H9 (cell line): ENCODE measurements around the gene HOXA1. TPM values are rescaled to one million over a fixed set of nuclear protein-coding genes. Genes with fewer than 3 reads are reported as not detected.

ENCODE experiments used
- DNase-seq: peaks from one replicate; pipeline ENCODE4 v3.0.0-alpha.2; 2017
- H2AFZ ChIP-seq: one replicate; pipeline ENCODE4 v1.6.1; 2013; ENCODE audit warnings: mild to moderate bottlenecking, low read length, control low read depth, moderate library complexity
- H2AK5ac ChIP-seq: 2 replicates; pipeline ENCODE4 v1.6.1; 2013; ENCODE audit warnings: low read length, control low read depth, mixed read lengths; ENCODE audit not compliant: insufficient read length
- H2BK120ac ChIP-seq: one replicate; pipeline ENCODE4 v1.6.1; 2013; ENCODE audit warnings: low read depth, mild to moderate bottlenecking, low read length, control low read depth, inconsistent platforms; ENCODE audit not compliant: poor library complexity, severe bottlenecking
- H2BK12ac ChIP-seq: 2 replicates; pipeline ENCODE4 v1.6.1; 2013; ENCODE audit warnings: low read length, control low read depth, mixed read lengths, low read depth; ENCODE audit not compliant: insufficient read length
- H2BK15ac ChIP-seq: 2 replicates; pipeline ENCODE4 v1.6.1; 2013; ENCODE audit warnings: low read depth, low read length, control low read depth
- H2BK20ac ChIP-seq: one replicate; pipeline ENCODE4 v1.6.1; 2013; ENCODE audit warnings: low read depth, mild to moderate bottlenecking, low read length, control low read depth, inconsistent platforms; ENCODE audit not compliant: poor library complexity, severe bottlenecking
- H2BK5ac ChIP-seq: 2 replicates; pipeline ENCODE4 v1.6.1; 2013; ENCODE audit warnings: low read length, control low read depth, mixed read lengths; ENCODE audit not compliant: insufficient read length
- H3K14ac ChIP-seq: 2 replicates; pipeline ENCODE4 v1.6.1; 2013; ENCODE audit warnings: low read length, control low read depth; ENCODE audit not compliant: insufficient read depth
- H3K18ac ChIP-seq: 2 replicates; pipeline ENCODE4 v1.6.1; 2013; ENCODE audit warnings: low read depth, mild to moderate bottlenecking, mixed read lengths, low read length, control low read depth; ENCODE audit not compliant: insufficient read length
- H3K23ac ChIP-seq: 2 replicates; pipeline ENCODE4 v1.6.1; 2013; ENCODE audit warnings: low read length, control low read depth, mixed read lengths, low read depth; ENCODE audit not compliant: insufficient read length
- H3K23me2 ChIP-seq: 2 replicates; pipeline ENCODE4 v1.6.1; 2013; ENCODE audit warnings: low read depth, mild to moderate bottlenecking, mixed read lengths, low read length, control low read depth; ENCODE audit not compliant: insufficient read length, poor library complexity, severe bottlenecking
- H3K27ac ChIP-seq: 2 replicates; pipeline ENCODE4 v1.5.1; 2013; ENCODE audit warnings: low read length, control low read depth, mixed read lengths, low read depth; ENCODE audit not compliant: insufficient read length
- H3K27me3 ChIP-seq: 2 replicates; pipeline ENCODE4 v1.6.1; 2013; ENCODE audit warnings: low read length, control low read depth, inconsistent platforms; ENCODE audit not compliant: insufficient read depth
- H3K4ac ChIP-seq: 2 replicates; pipeline ENCODE4 v1.6.1; 2013; ENCODE audit warnings: low read depth, mild to moderate bottlenecking, control low read depth, inconsistent platforms, low read length, moderate library complexity
- H3K4me1 ChIP-seq: 2 replicates; pipeline ENCODE4 v1.6.1; 2013; ENCODE audit warnings: low read length, control low read depth, inconsistent platforms; ENCODE audit not compliant: insufficient read depth
- H3K4me2 ChIP-seq: 2 replicates; pipeline ENCODE4 v1.6.1; 2013; ENCODE audit warnings: low read length, control low read depth, mixed read lengths; ENCODE audit not compliant: insufficient read length, insufficient read depth
- H3K56ac ChIP-seq: 2 replicates; pipeline ENCODE4 v1.6.1; 2013; ENCODE audit warnings: low read depth, mild to moderate bottlenecking, mixed read lengths, low read length, control low read depth; ENCODE audit not compliant: insufficient read length
- H3K79me1 ChIP-seq: 2 replicates; pipeline ENCODE4 v1.6.1; 2013; ENCODE audit warnings: low read depth, mild to moderate bottlenecking, moderate library complexity, low read length, control low read depth, inconsistent platforms; ENCODE audit not compliant: insufficient read depth, poor library complexity, severe bottlenecking
- H3K79me2 ChIP-seq: 2 replicates; pipeline ENCODE4 v1.6.1; 2013; ENCODE audit warnings: low read length, control low read depth, inconsistent platforms; ENCODE audit not compliant: insufficient read depth
- H3K9ac ChIP-seq: 2 replicates; pipeline ENCODE4 v1.6.1; 2013; ENCODE audit warnings: low read length, control low read depth, mixed read lengths; ENCODE audit not compliant: insufficient read length; ENCODE audit errors: extremely low read depth
- H3K9me3 ChIP-seq: one replicate; pipeline ENCODE4 v1.6.1; 2013; ENCODE audit warnings: low read depth, low read length, inconsistent platforms; ENCODE audit not compliant: control insufficient read depth
- H3T11ph ChIP-seq: one replicate; pipeline ENCODE4 v1.6.1; 2013; ENCODE audit warnings: mild to moderate bottlenecking, low read length, control low read depth, inconsistent platforms
- H4K20me1 ChIP-seq: one replicate; pipeline ENCODE4 v1.6.1; 2013; ENCODE audit not compliant: control insufficient read depth, insufficient read length, insufficient read depth
- H4K5ac ChIP-seq: 2 replicates; pipeline ENCODE4 v1.6.1; 2013; ENCODE audit warnings: low read depth, mild to moderate bottlenecking, mixed read lengths, low read length, control low read depth; ENCODE audit not compliant: insufficient read length
- H4K8ac ChIP-seq: replicated peaks from 2 replicates; pipeline ENCODE4 v1.6.1; 2013; ENCODE audit warnings: low read length, control low read depth, mixed read lengths, low read depth; ENCODE audit not compliant: insufficient read length
- H4K91ac ChIP-seq: 2 replicates; pipeline ENCODE4 v1.6.1; 2013; ENCODE audit warnings: low read depth, mild to moderate bottlenecking, moderate library complexity, mixed read lengths, low read length, control low read depth; ENCODE audit not compliant: insufficient read length
- H3K27ac Mint-ChIP-seq, 3 experiments: 2 replicates in 2 of 3; 3 replicates in 1 of 3; pipeline ENCODE4 v1.8.0; 2020 to 2021; ENCODE audit warnings: mixed read lengths in 3 of 3, mild to moderate bottlenecking in 1 of 3, moderate library complexity in 1 of 3
- H3K27me3 Mint-ChIP-seq: 2 replicates; pipeline ENCODE4 v1.8.0; 2021; ENCODE audit warnings: low read depth, mild to moderate bottlenecking, moderate library complexity, mixed read lengths
- H3K36me3 Mint-ChIP-seq, 3 experiments: 2 replicates in 2 of 3; 3 replicates in 1 of 3; pipeline ENCODE4 v1.8.0; 2020 to 2021; ENCODE audit warnings: low read depth in 3 of 3, mixed read lengths in 3 of 3; ENCODE audit not compliant: insufficient read depth in 1 of 3
- H3K4me1 Mint-ChIP-seq, 2 experiments: 2 replicates each; pipeline ENCODE4 v1.8.0; 2020; ENCODE audit warnings: mixed read lengths in 2 of 2
- H3K4me3 Mint-ChIP-seq, 2 experiments: 2 replicates in 1 of 2; 3 replicates in 1 of 2; pipeline ENCODE4 v1.8.0; 2020 to 2021; ENCODE audit warnings: mild to moderate bottlenecking in 2 of 2, mixed read lengths in 2 of 2, moderate library complexity in 1 of 2
- H3K9me3 Mint-ChIP-seq, 2 experiments: 2 replicates in 1 of 2; 3 replicates in 1 of 2; pipeline ENCODE4 v1.8.0; 2020; ENCODE audit warnings: mild to moderate bottlenecking in 2 of 2, mixed read lengths in 2 of 2, moderate library complexity in 1 of 2
- CTCF ChIP-seq: fragments of 200-600 bp; sonication (generic); conservative IDR thresholded peaks from 3 replicates; pipeline ENCODE4 v1.8.0; 2021; ENCODE audit warnings: antibody characterized with exemption, mild to moderate bottlenecking
- whole genome bisulfite sequencing: extraction: QIAGEN DNeasy Blood & Tissue Kit; methylation state at CpG from one replicate; pipeline ENCODE4 v1.1.7; 2013; ENCODE audit warnings: missing lambda C conversion rate, low lambda C conversion rate, mixed read lengths; ENCODE audit not compliant: insufficient read length; ENCODE audit errors: extremely low coverage; 5-methylcytosine and 5-hydroxymethylcytosine counted together
- total RNA-seq: library from RNA; stranded (reverse); gene quantifications from 2 replicates; pipeline ENCODE4 v1.2.1, GENCODE V29; 2021

HOXA1 gene
- total RNA-seq, 1 experiment from 2014 or later = not detected

GRCh38 chr7:27099453-27100370 is 3.9 kb upstream of the HOXA1 start:
- peaks cover 7% of the 10 kb centered on the region for H3K23me2 ChIP-seq
- H3K4me3 Mint-ChIP-seq = no peak overlapping the region
- peaks cover 100% of the 10 kb centered on the region for H3K27me3 Mint-ChIP-seq
- H3K9me3 ChIP-seq = no peaks in the 10 kb centered on the region
- H3K14ac ChIP-seq = no peak overlapping the region
- H3K9ac ChIP-seq = no peak overlapping the region
- no peaks in the 10 kb centered on the region for H3K4me1 ChIP-seq
- H2BK15ac ChIP-seq = no peak overlapping the region
- H2BK12ac ChIP-seq = no peak overlapping the region
- no peaks in the 10 kb centered on the region for H3K79me2 ChIP-seq
- no peak overlapping the region for H3K27ac ChIP-seq
- H2BK5ac ChIP-seq = no peak overlapping the region
- no peaks in the 10 kb centered on the region for H3K36me3 Mint-ChIP-seq
- no peak for TF ChIP-seq CTCF
- H3K9me3 Mint-ChIP-seq = peaks cover 8 to 21% of the 10 kb centered on the region in 2 experiments
- H3K27ac Mint-ChIP-seq = no peak overlapping the region; a peak in 1 of 7 replicates
- H3K18ac ChIP-seq = no peak overlapping the region
- H3K4me2 ChIP-seq = no peak overlapping the region
- WGBS = 100% methylated on average over 2 of the region's 8 CpGs
- no peak overlapping the region for H2BK120ac ChIP-seq
- H3K79me1 ChIP-seq = no peaks in the 10 kb centered on the region
- H2BK20ac ChIP-seq = no peak overlapping the region
- no peak for DNase-seq
- no peak overlapping the region for H4K91ac ChIP-seq
- no peak overlapping the region for H2AK5ac ChIP-seq
- no peak overlapping the region for H3K56ac ChIP-seq
- H4K20me1 ChIP-seq = peaks cover 2% of the 10 kb centered on the region
- no peak overlapping the region for H2AFZ ChIP-seq
- no peak overlapping the region for H4K8ac ChIP-seq
- no peak overlapping the region for H4K5ac ChIP-seq
- peaks cover 30 to 61% of the 10 kb centered on the region in 2 experiments for H3K4me1 Mint-ChIP-seq
- H3K23ac ChIP-seq = no peak overlapping the region
- no peak overlapping the region for H3K4ac ChIP-seq
- H3T11ph ChIP-seq = no peak overlapping the region
- H3K27me3 ChIP-seq = peaks cover 96% of the 10 kb centered on the region
